Endothelial cell of umbilical vein (primary cell): ENCODE measurements around the gene FOXR2. TPM values are rescaled to one million over a fixed set of nuclear protein-coding genes. Genes with fewer than 3 reads are reported as not detected.

Source experiments
- BruUV-seq: library from RNA; stranded (reverse); fragments of 400-500 nt; replicated peaks from 2 replicates; lab custom pipeline; 2021; lab: Mats Ljungman, UMichigan
- CTCF ChIA-PET: fragments of 300-600, 350-600 bp; sonication (Branson Sonifier 250); formaldehyde crosslinking; loops from one replicate; lab custom pipeline; 2021; ENCODE audit warnings: antibody characterized with exemption, inconsistent platforms; lab: Charles Lee
- POLR2A ChIA-PET: fragments of 300-600, 350-600 bp; sonication (Branson Sonifier 250); formaldehyde crosslinking; loops from one replicate; lab custom pipeline; 2021; ENCODE audit warnings: antibody characterized with exemption, inconsistent platforms; lab: Charles Lee
- DNase-seq: peaks from one replicate; pipeline ENCODE4 v3.0.0-alpha.2; 2011; ENCODE audit warnings: low read depth, low spot score
- FAIRE-seq: peaks from 2 replicates; lab custom pipeline; 2011; peaks lifted over from hg19 to GRCh38; lab: Jason Lieb, UNC
- H2AFZ ChIP-seq: 2 replicates; pipeline ENCODE4 v1.6.0; 2012; ENCODE audit warnings: low read depth, low read length, control low read depth, inconsistent platforms
- H3K27ac ChIP-seq: 2 replicates; pipeline ENCODE4 v1.5.1; 2011; ENCODE audit warnings: low read depth, mild to moderate bottlenecking, control low read depth, low read length, moderate library complexity; ENCODE audit not compliant: insufficient read depth
- H3K27me3 ChIP-seq, 2 experiments: 2 replicates each; pipeline versions ENCODE4 v1.6.0 to v1.6.1; 2011; ENCODE audit warnings: low read length in 2 of 2, mixed read lengths in 1 of 2; ENCODE audit not compliant: control insufficient read depth in 2 of 2, insufficient read depth in 2 of 2
- H3K36me3 ChIP-seq, 2 experiments: 2 replicates in 1 of 2; 3 replicates in 1 of 2; pipeline ENCODE4 v1.5.1; 2011; ENCODE audit warnings: low read length in 2 of 2, mild to moderate bottlenecking in 1 of 2, moderate library complexity in 1 of 2; ENCODE audit not compliant: control insufficient read depth in 2 of 2, insufficient read depth in 2 of 2; ENCODE audit errors: extremely low read depth in 1 of 2
- H3K4me1 ChIP-seq: 3 replicates; pipeline ENCODE4 v1.5.1; 2011; ENCODE audit warnings: mild to moderate bottlenecking, low read length; ENCODE audit not compliant: control insufficient read depth, insufficient read depth; ENCODE audit errors: extremely low read depth
- H3K4me2 ChIP-seq: 2 replicates; pipeline ENCODE4 v1.6.1; 2011; ENCODE audit warnings: low read length, control low read depth, mixed read lengths; ENCODE audit not compliant: insufficient read depth
- H3K4me3 ChIP-seq, 3 experiments: fragments of 200-600 bp in 1 of 3; sonication (generic), shearing (Covaris generic) in 1 of 3; replicated peaks in 1 of 3; 2 replicates each; pipeline ENCODE4 v1.5.1; 2011 to 2016; ENCODE audit warnings: control low read depth in 3 of 3, low read length in 3 of 3, mild to moderate bottlenecking in 2 of 3, inconsistent platforms in 1 of 3, low read depth in 1 of 3, moderate library complexity in 1 of 3; ENCODE audit not compliant: insufficient read depth in 1 of 3
- H3K79me2 ChIP-seq: 2 replicates; pipeline ENCODE4 v1.6.0; 2012; ENCODE audit warnings: low read length, inconsistent platforms; ENCODE audit not compliant: control insufficient read depth, insufficient read depth
- H3K9ac ChIP-seq: replicated peaks from 2 replicates; pipeline ENCODE3; 2011; ENCODE audit warnings: low read length, control low read depth; ENCODE audit not compliant: insufficient read depth; ENCODE audit errors: extremely low read depth
- H3K9me1 ChIP-seq: replicated peaks from 3 replicates; pipeline ENCODE4 v1.6.0; 2011; ENCODE audit warnings: mild to moderate bottlenecking, low read length; ENCODE audit not compliant: control insufficient read depth, insufficient read depth; ENCODE audit errors: extremely low read depth
- H3K9me3 ChIP-seq: replicated peaks from 2 replicates; pipeline ENCODE4 v1.5.1; 2012; ENCODE audit warnings: low read length, inconsistent platforms; ENCODE audit not compliant: control insufficient read depth, insufficient read depth
- H4K20me1 ChIP-seq: replicated peaks from 2 replicates; pipeline ENCODE3; 2011; ENCODE audit warnings: mild to moderate bottlenecking, low read length; ENCODE audit not compliant: control insufficient read depth, insufficient read depth; ENCODE audit errors: extremely low read depth
- EZH2 ChIP-seq: IDR thresholded peaks from 2 replicates; pipeline ENCODE4 v1.6.1; 2012; ENCODE audit warnings: borderline replicate concordance, low read depth, mild to moderate bottlenecking, moderate library complexity, low read length, inconsistent platforms; ENCODE audit not compliant: severe bottlenecking
- FOS ChIP-seq: IDR thresholded peaks from 2 replicates; pipeline ENCODE4 v1.6.1; 2011; ENCODE audit warnings: mild to moderate bottlenecking, low read length, moderate library complexity, borderline replicate concordance; ENCODE audit not compliant: insufficient read depth
- JUN ChIP-seq: IDR thresholded peaks from 2 replicates; pipeline ENCODE4 v1.6.1; 2011; ENCODE audit warnings: borderline replicate concordance, low read depth; ENCODE audit not compliant: insufficient read length, insufficient read depth
- MAX ChIP-seq: IDR thresholded peaks from 2 replicates; pipeline ENCODE4 v1.6.1; 2011; ENCODE audit not compliant: insufficient read depth, insufficient read length
- MYC ChIP-seq: IDR thresholded peaks from one replicate; pipeline ENCODE4 v1.6.1; 2011; ENCODE audit warnings: mild to moderate bottlenecking, low read depth, low read length
- POLR2A ChIP-seq: IDR thresholded peaks from 2 replicates; pipeline ENCODE4 v1.6.1; 2012; ENCODE audit warnings: low read depth, mild to moderate bottlenecking, control low read depth, low read length
- POLR2AphosphoS5 ChIP-seq: IDR thresholded peaks from 2 replicates; pipeline ENCODE4 v1.6.1; 2012; ENCODE audit warnings: low read depth, mild to moderate bottlenecking, control low read depth, low read length, moderate library complexity; ENCODE audit not compliant: insufficient read depth
- dilution Hi-C: fragments of 300-500 bp; cut with MboI; formaldehyde crosslinking; loops from one replicate; pipeline ENCODE4 v1.15.0; 2019; ENCODE audit warnings: low sequenced_read_pairs; ENCODE audit not compliant: extremely low pct_ligation_motif_present
- intact Hi-C: fragments of 100-400 bp; cut with micrococcal nuclease; formaldehyde crosslinking; loops from one replicate; pipeline ENCODE4 v1.10.0; 2022
- polyA plus RNA-seq, 4 experiments: library from polyadenylated mRNA; depleted of rRNA in 3 of 4; stranded (reverse) in 3 of 4; unstranded in 1 of 4; fragments of >200 nt; gene quantifications; 2 replicates each; pipeline versions ENCODE4 v1.2.1 to v1.2.3, GENCODE V29; 2011 to 2012; ENCODE audit warnings: missing spikeins in 1 of 4
- total RNA-seq: library from RNA; stranded (reverse); gene quantifications from 2 replicates; pipeline ENCODE4 v1.2.3, GENCODE V29; 2021
- TF ChIP-seq, protein P1 (sequence below), 2 donors: IDR thresholded peaks; 1 replicate in 1 of 2; 2 replicates in 1 of 2; pipeline ENCODE4 v1.5.1; 2011; ENCODE audit warnings: low read length in 2 of 2, mild to moderate bottlenecking in 2 of 2, moderate library complexity in 2 of 2, control low read depth in 1 of 2, inconsistent platforms in 1 of 2, low read depth in 1 of 2; ENCODE audit not compliant: insufficient read depth in 1 of 2; ENCODE audit errors: extremely low read depth in 1 of 2

Gene FOXR2
- total and polyA plus RNA-seq, 2 donors (not counting 3 experiments of a cell fraction or from before 2014, with no cell fraction given) = not detected

DNA sequence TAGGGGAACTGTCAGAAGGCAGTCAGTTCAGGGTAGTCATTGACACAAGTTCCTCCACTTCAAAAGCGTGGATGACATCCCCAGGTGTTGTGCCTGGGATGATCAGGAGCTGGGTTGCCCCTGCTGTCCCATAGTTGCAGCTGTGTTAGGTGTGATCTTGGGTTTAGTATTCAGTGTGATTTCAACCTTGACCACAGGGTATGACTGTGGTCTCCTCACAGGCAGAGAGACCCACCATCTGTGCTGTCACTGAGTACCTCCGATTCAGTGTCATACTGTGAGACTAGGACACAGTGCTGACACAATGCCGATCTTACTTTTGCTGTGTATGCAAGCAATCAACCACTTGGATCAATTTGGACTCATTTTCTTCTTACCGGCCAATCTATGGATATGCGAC lies 25.2 kb downstream of the FOXR2 start:
- ChIA-PET CTCF (no interaction called here), POLR2A (no interaction called here)
- no TSS peak for BruUV-seq
- H3K4me1 ChIP-seq = no peaks in the 10 kb centered on the region
- intact Hi-C loops = no loop called here
- no peaks in the 10 kb centered on the region for H4K20me1 ChIP-seq
- no peak overlapping the region for H3K27ac ChIP-seq
- dilution Hi-C loops = no loop called here
- H3K4me3 ChIP-seq = no peak overlapping the region
- no peaks in the 10 kb centered on the region for H3K27me3 ChIP-seq
- H3K9me3 ChIP-seq = no peaks in the 10 kb centered on the region
- H3K36me3 ChIP-seq = no peaks in the 10 kb centered on the region
- TF ChIP-seq, protein P1, sequence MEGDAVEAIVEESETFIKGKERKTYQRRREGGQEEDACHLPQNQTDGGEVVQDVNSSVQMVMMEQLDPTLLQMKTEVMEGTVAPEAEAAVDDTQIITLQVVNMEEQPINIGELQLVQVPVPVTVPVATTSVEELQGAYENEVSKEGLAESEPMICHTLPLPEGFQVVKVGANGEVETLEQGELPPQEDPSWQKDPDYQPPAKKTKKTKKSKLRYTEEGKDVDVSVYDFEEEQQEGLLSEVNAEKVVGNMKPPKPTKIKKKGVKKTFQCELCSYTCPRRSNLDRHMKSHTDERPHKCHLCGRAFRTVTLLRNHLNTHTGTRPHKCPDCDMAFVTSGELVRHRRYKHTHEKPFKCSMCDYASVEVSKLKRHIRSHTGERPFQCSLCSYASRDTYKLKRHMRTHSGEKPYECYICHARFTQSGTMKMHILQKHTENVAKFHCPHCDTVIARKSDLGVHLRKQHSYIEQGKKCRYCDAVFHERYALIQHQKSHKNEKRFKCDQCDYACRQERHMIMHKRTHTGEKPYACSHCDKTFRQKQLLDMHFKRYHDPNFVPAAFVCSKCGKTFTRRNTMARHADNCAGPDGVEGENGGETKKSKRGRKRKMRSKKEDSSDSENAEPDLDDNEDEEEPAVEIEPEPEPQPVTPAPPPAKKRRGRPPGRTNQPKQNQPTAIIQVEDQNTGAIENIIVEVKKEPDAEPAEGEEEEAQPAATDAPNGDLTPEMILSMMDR (IDR thresholded peaks at IDR 0.05; ENCODE audit: extremely low read depth in 1 of 2, insufficient read depth in 1 of 2, low read depth in 1 of 2, low read length in 2 of 2) = no peak
- no peak for TF ChIP-seq EZH2
- TF ChIP-seq POLR2A = no peak
- TF ChIP-seq MAX = no peak
- no peak for TF ChIP-seq JUN
- TF ChIP-seq FOS = no peak
- no peak for TF ChIP-seq MYC
- no peak for TF ChIP-seq POLR2AphosphoS5
- DNase-seq = no peak
- H3K79me2 ChIP-seq = no peaks in the 10 kb centered on the region
- H2AFZ ChIP-seq = no peak overlapping the region
- H3K9me1 ChIP-seq = no peaks in the 10 kb centered on the region
- no peak overlapping the region for H3K4me2 ChIP-seq
- H3K9ac ChIP-seq = no peak overlapping the region
- no peak for FAIRE-seq
